NCI-H524 treated with DMSO at 0.1 percent for 48 hours (cell line): Measurements from ENCODE around the gene TENT5A.
"Not testable (repeated sequence)": the region's sequence is repeated elsewhere in the genome, so short reads cannot be mapped to it uniquely, and the experiment has no call there.

ENCODE experiments used
- DNase-seq: peaks from one replicate; lab custom pipeline; 2025; lab: John Stamatoyannopoulos, UW

Gene TENT5A

DNA sequence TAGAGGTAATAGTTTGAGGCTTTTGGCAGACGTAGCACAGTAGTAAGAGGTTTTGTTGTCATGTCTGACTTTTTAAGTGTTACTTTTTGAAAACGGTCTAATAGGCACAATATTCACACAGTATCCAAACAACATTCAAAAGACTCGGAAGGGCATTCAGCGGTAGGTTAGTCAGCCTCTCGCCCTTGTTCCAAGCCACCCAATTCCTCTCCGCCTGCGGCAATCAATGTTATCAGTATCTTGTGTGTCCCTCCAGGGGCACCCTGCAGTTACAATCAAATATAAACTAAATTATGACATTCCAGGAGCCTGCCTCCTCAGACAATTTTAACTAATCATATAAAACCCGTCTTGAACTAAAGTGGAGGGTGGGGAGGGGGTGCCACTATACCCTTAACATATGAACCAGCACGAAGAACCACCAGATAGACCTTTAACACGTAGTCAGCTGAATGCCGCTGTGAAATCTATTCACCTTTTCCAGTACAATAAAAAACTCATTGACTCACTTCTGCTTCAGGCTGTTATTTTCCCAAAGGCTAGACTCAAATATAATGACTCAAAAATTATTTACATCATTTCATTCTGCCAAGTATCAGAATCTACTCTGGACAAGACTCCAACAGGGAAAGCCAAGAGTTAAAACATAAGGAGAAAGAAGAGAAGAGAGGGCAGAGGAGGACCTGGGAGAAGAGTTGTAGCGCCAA is 1.6 kb downstream of the TENT5A start:
- DNase-seq, result no peak

DNA sequence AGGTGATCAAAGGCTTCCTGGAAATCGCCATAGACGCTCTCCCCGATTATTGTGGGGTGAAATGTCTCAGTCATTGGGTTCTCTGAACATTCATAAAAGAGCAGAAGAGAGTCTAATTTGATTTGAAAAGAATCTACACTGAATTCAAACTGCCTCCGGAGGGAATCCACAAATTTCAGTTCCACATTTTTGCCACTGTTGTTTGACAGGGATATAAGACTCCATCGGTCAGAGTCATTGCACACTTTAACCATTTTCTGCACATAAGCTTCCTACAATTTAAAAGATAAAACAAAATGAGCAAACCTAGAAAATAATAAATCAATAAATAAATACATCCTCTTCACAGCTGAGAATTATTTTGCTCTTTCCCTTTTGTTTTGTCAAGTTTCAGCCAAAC is 2.3 kb downstream of the TENT5A start:
- DNase-seq, result no peak

- DNase-seq, result no peak
These were observed 2.8 kb downstream of the TENT5A start for GRCh38 chr6:81749707-81750106.

GRCh38 chr6:81748994-81749393 is 3.5 kb downstream of the TENT5A start:
- DNase-seq, result no peak

DNA sequence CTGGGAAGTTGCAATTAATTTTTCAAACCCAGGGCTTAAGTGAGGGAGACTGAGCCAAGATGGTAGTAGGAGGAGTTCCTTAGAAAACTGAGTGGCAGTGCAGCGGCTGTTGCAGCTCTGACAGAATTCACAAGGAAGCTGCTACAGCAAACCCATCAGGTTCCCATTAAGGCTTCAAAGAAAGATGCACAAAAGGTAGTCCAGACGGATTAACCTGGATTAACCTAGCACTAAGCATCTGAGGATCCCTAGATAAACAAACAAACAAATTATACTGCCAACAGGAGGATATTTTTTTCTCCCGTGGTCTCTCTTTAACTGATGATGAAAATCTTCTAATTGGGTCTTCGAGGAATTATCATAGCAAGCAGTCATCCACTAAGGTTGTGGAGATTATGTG is 5.2 kb downstream of the TENT5A start:
- DNase-seq, result no peak

GRCh38 chr6:81744131-81744530 is 8.3 kb downstream of the TENT5A start:
- no peak for DNase-seq

DNA sequence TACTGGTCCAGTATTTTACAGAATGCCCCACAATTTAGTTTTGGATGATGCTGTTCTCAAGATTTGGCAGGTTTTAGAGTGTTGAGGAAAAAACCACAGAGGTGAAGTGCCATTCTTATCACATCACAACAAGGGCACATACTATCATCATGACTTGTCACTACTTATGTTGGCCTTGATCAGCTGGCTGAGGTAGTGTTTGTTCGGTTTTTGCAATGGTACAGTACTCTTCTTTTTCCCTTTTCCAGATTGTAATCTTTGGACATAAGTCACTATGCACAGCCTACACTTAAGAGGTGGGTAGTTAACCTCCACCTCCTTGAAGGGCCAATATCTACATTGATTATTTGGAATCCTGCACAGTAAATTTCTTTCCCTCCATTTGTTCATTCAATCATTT is 8.8 kb downstream of the TENT5A start:
- DNase-seq, result no peak

- DNase-seq, result no peak
These were observed 10.8 kb downstream of the TENT5A start for GRCh38 chr6:81741689-81742088.

GRCh38 chr6:81740591-81740990 is 11.9 kb downstream of the TENT5A start:
- not testable (repeated sequence) for DNase-seq

- DNase-seq, result no peak
These were observed 13.0 kb downstream of the TENT5A start for GRCh38 chr6:81739230-81740195.

- DNase-seq, result no peak
These were observed 16.1 kb downstream of the TENT5A start for GRCh38 chr6:81736428-81736827.

- no peak for DNase-seq
These were observed 16.6 kb downstream of the TENT5A start for GRCh38 chr6:81735756-81736380.

GRCh38 chr6:81734500-81735150 is 17.9 kb downstream of the TENT5A start:
- no peak for DNase-seq

DNA sequence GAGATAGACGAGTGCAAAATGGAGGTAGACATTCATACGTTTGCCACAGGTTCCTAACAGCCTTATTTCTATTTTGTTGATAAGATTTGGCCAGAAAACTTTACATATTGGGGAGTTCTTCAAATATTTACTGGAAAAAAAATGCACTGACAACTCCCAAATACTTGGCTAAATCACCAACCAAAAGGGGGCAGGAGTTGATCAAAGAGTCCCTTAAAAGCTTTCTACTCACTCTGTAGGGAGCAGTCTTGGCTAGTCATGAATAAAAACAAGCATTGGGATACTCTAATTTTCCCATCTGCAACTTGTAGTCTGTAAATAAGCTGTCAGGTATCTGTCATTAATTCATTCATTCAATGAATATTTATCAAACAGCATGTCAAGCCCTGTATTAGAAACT is 18.4 kb downstream of the TENT5A start:
- no peak for DNase-seq

DNA sequence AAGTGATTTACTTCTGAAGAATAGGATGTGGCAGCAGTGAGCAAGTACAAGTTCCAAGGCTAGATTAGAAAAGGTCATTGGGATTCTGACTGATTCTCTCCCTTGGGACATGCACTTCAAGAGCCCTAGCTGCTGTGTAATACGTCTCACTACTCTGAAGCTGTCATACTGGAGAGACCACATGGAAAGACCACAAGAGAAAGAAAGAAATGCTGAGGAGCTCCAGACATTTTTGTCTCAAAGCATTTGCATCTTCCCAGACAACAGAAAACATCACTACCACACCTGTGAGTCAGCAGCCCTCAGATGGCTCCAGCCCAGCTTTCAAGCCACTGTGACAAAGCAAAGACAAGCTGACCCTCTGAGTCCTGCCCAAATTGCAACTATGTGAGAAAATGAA is 20.7 kb downstream of the TENT5A start:
- no peak for DNase-seq

DNA sequence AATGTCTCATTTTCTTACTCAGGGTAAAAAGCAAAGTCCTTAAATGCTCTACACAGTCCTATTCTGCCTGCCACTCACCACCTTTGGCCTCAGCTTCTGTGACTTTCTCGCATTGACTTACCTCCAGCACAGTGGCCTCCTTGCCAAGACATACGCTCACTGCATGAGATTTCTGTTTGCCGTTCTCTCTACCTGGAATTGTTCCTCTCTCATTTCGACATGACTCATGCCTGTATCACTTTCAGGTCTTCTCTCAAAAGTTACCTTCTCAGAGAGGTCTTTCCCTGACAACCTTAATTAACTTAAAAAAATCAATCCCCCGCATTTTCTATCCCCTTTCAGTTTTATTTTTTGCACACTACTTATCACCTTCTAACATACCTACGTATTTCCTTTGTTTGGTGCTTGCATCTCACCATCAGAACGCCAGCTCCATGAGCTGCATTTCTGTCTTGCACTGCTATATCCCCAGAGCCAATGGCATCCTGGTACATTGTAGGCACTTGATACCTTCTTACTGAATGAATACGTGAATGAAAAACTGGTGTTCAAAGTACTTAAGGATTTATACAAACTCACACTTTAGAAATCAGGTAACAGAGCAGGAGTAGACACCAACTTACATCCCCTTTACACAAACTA is 24.5 kb downstream of the TENT5A start:
- no peak for DNase-seq

- DNase-seq, result no peak
These were observed 27.4 kb downstream of the TENT5A start for GRCh38 chr6:81725127-81725526.

DNA sequence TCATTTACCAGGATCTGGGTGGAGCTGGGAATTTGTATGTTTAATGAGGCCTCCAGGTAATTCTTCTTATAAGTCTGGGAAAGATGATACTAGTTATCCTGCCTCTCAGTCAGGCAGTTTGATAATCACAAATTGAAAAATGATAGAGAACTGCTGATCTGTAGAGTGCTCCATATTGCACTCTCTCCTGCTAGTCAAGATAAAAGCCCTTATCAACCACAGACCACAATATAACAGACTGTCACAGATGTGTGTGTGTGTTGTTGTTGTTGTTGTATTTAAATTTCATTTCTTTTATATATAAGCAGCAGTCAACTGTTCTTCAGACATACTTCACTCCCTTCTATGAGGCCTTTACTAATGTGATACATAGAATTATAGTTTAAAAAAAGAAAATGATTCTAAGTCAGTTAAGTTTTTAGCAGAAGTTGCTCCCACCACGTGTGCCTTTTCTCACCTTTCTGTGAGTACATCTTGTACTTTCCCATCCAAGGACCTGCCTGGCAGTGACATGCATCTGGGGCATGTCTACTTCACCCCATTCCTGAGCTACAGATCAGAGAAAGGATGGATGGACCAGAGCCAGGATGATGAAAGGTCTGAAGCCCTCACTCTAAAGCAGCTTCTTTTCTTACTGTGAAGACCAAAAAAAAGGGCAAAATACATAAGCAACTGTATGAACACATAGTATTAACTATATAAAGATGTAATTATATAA is 29.8 kb downstream of the TENT5A start:
- DNase-seq, result no peak

DNA sequence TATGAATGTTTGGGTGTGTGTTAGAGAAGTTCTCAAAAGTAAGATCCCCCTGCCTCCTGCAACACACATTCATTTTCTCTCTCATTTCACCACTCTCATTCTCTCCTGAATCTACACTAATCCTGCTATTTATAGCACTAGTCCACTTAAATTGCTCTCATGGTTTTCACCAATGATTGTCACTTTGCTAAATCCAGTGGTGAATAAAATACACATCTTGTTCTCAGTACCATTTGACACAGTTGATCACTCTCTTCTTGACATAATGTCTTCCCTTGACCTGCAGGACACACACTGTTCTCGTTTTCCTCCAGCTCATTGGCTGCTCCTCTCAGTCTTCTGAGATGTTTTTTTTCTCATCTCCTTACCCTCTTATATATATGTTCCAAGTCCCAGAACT is 32.1 kb downstream of the TENT5A start:
- no peak for DNase-seq

DNA sequence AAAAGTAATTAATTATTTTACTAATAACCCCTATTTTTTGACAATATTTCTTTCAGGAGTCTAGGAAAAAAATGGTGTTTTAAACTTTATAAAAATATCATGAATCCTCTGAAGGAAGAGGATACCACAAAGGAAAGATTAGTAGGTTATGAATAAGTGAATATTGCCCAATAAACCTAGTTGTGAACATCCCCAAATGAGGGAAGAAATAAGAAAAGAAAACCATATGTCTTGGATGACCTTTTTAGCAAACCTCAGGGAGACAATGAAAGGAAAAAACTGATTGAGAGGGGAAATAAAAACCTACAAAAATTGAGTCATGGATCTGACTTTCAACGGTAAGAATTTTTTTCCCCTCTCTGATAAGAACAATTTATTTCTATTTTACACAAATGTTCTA is 34.4 kb downstream of the TENT5A start:
- no peak for DNase-seq

DNA sequence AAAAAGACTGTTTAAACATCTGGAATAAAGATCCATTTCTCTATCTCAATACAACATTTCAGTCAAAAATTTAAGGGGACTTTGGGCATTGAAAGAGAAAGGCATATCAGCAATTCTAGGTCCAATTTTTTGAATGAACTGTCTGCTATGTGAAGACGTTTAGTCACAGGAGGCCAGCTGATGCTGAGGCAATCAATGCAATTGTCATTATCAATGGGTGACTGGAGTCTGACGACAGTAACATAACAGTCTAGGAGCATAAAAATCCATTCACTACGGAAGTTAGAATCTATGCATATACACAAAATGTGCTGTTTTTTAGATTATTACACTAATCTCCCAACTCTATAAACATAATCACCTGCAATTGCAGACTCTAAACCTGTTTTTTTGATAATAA is 37.8 kb downstream of the TENT5A start:
- no peak for DNase-seq
